DMS114 treated with DMSO at 0.1 percent for 48 hours (cell line): Measurements from ENCODE around the gene BTN3A1.

Experiments
- DNase-seq: peaks from one replicate; lab custom pipeline; 2025; ENCODE audit not compliant: unreplicated experiment; lab: John Stamatoyannopoulos, UW

BTN3A1 gene

GRCh38 chr6:26379292-26379691 is 22.8 kb upstream of the BTN3A1 start:
- no peak for DNase-seq

- DNase-seq: no peak
Measured at GRCh38 chr6:26379740-26380139, 22.3 kb upstream of the BTN3A1 start.

- DNase-seq: no peak
Measured at GRCh38 chr6:26380256-26380655, 21.8 kb upstream of the BTN3A1 start.

GRCh38 chr6:26382121-26382520 is 20.0 kb upstream of the BTN3A1 start:
- DNase-seq: no peak

GRCh38 chr6:26383624-26384417 is 18.3 kb upstream of the BTN3A1 start:
- DNase-seq: no peak

- no peak for DNase-seq
Measured at GRCh38 chr6:26385734-26386125, 16.3 kb upstream of the BTN3A1 start.

GRCh38 chr6:26387565-26387964 is 14.5 kb upstream of the BTN3A1 start:
- no peak for DNase-seq

- DNase-seq: no peak
Measured at GRCh38 chr6:26388014-26388413, 14.1 kb upstream of the BTN3A1 start.

- no peak for DNase-seq
Measured at GRCh38 chr6:26388441-26388840, 13.6 kb upstream of the BTN3A1 start.

GRCh38 chr6:26389349-26389894 is 12.7 kb upstream of the BTN3A1 start:
- no peak for DNase-seq

- no peak for DNase-seq
Measured at GRCh38 chr6:26390531-26390930, 11.5 kb upstream of the BTN3A1 start.

GRCh38 chr6:26392932-26393636 is 9.0 kb upstream of the BTN3A1 start:
- DNase-seq: no peak

GRCh38 chr6:26394289-26394688 is 7.8 kb upstream of the BTN3A1 start:
- DNase-seq: no peak

GRCh38 chr6:26398555-26398954 is 3.5 kb upstream of the BTN3A1 start:
- DNase-seq: no peak

GRCh38 chr6:26400626-26401025 is 1.4 kb upstream of the BTN3A1 start:
- DNase-seq: no peak

GRCh38 chr6:26401389-26401986 is 587 bp upstream of the BTN3A1 start:
- DNase-seq: no peak

GRCh38 chr6:26403893-26404292 is 1.8 kb downstream of the BTN3A1 start:
- no peak for DNase-seq

- DNase-seq: no peak
Measured at GRCh38 chr6:26404546-26404945, 2.5 kb downstream of the BTN3A1 start.

GRCh38 chr6:26408828-26409730 is 7.0 kb downstream of the BTN3A1 start:
- DNase-seq: no peak

GRCh38 chr6:26411751-26412150 is 9.7 kb downstream of the BTN3A1 start:
- DNase-seq: no peak

- no peak for DNase-seq
Measured at GRCh38 chr6:26412228-26412627, 10.2 kb downstream of the BTN3A1 start.
